ENCODE results near the gene MT1G.

Gene MT1G

DNA sequence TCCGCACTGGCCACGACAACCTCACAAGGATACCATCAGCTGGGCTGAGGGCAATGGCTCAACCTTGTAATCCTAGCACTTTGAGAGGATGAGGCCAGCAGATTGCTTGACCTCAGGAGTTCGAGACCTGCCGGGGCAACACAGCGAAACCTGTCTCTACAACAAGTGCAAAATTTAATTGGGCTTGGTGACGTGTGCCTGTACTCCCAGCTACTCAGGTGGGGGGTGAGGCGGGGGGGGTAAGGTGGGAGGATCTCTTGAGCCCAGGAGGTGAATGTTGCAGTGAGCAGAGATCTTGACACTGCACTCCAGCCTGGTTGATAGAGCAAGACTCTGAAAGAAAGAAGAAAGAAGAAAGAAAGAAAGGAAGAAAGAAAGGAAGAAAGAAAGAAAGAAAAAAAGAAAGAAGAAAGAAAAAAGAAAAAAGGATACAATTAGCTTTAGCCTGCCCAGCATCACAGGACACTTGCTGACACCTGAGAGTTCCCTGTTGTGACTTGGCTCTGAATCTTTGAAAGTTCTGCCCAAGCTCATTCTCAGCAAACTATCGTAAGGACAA is 47.4 kb downstream of the MT1G start:
- Histone ChIP-seq H3K27ac (ENCODE audit: extremely low read depth, low read depth, low read length) (no peak overlapping the region), H3K4me3 (ENCODE audit: low read depth, low read length) (no peak overlapping the region), H3K9me3 (ENCODE audit: control insufficient read depth, insufficient read depth, low read depth, low read length) (no peaks in the 10 kb centered on the region), H3K36me3 (ENCODE audit: control insufficient read depth in 2 of 2, insufficient read depth in 1 of 2, low read length in 2 of 2) (no peaks in the 10 kb centered on the region), H3K4me1 (ENCODE audit: control insufficient read depth, insufficient read depth, low read length) (no peaks in the 10 kb centered on the region)
- 0 out of 2 replicates have a peak, but pooled peaks have one; percentile 14 for TF ChIP-seq KLF9 (tag by site-specific recombination; IDR thresholded peaks at IDR 0.05; ENCODE audit: low read depth)
- no peak for TF ChIP-seq SP3 (tag by site-specific recombination; IDR thresholded peaks at IDR 0.05)
- no peak for TF ChIP-seq ZBTB48 (tag by site-specific recombination; IDR thresholded peaks at IDR 0.05)
- peak; percentile 61; the same call in 1 of the 2 replicates for TF ChIP-seq WT1 (tag by site-specific recombination; IDR thresholded peaks at IDR 0.05)
- peak; percentile 80 for TF ChIP-seq ZNF366 (tag by site-specific recombination; conservative IDR thresholded peaks at IDR 0.05)
- peak; percentile 68 for TF ChIP-seq GLIS1 (tag by site-specific recombination; IDR thresholded peaks at IDR 0.05)
- 0 out of 2 replicates have a peak, but pooled peaks have one; percentile 13 for TF ChIP-seq ZFHX2 (tag by site-specific recombination; conservative IDR thresholded peaks at IDR 0.05)
- no peak for TF ChIP-seq ZNF26 (tag by site-specific recombination; IDR thresholded peaks at IDR 0.05)
- no peak for TF ChIP-seq REPIN1 (tag by site-specific recombination; IDR thresholded peaks at IDR 0.05; ENCODE audit: low read depth)
- TF ChIP-seq ZNF398 (tag by site-specific recombination; IDR thresholded peaks at IDR 0.05): peak; percentile 63
- TF ChIP-seq, protein P1, sequence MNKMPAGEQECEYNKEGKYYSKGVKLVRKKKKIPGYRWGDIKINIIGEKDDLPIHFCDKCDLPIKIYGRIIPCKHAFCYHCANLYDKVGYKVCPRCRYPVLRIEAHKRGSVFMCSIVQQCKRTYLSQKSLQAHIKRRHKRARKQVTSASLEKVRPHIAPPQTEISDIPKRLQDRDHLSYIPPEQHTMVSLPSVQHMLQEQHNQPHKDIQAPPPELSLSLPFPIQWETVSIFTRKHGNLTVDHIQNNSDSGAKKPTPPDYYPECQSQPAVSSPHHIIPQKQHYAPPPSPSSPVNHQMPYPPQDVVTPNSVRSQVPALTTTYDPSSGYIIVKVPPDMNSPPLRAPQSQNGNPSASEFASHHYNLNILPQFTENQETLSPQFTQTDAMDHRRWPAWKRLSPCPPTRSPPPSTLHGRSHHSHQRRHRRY (tag by site-specific recombination; IDR thresholded peaks at IDR 0.05): no peak
- TF ChIP-seq ZNF449 (tag by site-specific recombination; IDR thresholded peaks at IDR 0.05): peak; percentile 22; the same call in 1 of the 2 replicates
- TF ChIP-seq ZNF335 (tag by site-specific recombination; conservative IDR thresholded peaks at IDR 0.05): no peak
- no peak for TF ChIP-seq ZNF768 (tag by site-specific recombination; IDR thresholded peaks at IDR 0.05)
- peak; percentile 31; the same call in 1 of the 2 replicates for TF ChIP-seq PATZ1 (tag by site-specific recombination; IDR thresholded peaks at IDR 0.05)
- no peak for TF ChIP-seq ZNF510 (tag by site-specific recombination; IDR thresholded peaks at IDR 0.05; ENCODE audit: insufficient replicate concordance)
- POLR2A ChIA-PET: interaction anchor here (0.6 kb wide), 1 partner anchor 93 kb away, joined by 3 read pairs; no protein-coding TSS in a partner anchor
- CTCF ChIA-PET: interaction anchor here (1.2 kb wide), 1 partner anchor 9 kb away, joined by 4 read pairs; no protein-coding TSS in a partner anchor
